ENCODE data around the gene RSF1.

The RSF1 gene

DNA sequence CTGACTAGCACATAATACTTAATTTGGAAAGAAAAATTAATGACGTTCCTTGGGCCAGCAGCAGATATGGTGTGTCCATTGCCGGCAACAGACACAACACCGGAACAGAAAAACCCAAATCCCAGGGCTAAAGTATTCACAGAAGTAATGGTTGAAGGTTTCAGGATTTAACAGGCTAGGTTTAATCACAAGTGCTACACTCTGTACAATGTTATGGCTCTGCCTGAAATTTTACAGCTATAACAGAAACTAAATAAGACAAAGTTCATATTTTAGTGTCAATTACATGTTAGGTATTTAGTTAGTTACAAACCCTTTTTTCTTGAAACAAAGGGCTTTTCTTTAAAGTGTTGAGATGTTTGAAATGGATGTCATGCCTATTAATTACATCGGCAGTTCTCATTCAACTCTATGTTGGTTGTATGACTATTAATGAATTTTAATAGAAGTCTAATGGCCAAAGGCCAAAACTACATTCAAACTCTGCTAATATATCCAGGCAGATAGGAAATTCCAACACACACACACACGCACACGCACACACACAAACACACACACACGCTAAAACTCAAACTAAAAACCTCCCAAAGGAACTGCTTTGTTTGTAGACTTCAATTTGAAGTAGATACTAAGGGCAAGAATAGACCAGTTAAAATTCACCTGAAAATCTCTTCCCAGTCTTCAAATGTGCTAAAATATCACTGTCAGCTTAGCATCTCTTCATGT lies 155.1 kb downstream of the RSF1 start:
- Histone ChIP-seq H3K4me3 (ENCODE audit: insufficient read depth, low read depth, low read length) (no peak overlapping the region), H3K36me3 (ENCODE audit: control insufficient read depth, insufficient read depth, low read length) (peaks cover 24% of the 10 kb centered on the region), H3K27ac (ENCODE audit: insufficient read depth, low read depth, low read length, poor library complexity, severe bottlenecking) (no peak overlapping the region), H3K27me3 (ENCODE audit: control insufficient read depth, insufficient read depth, low read length, poor library complexity, severe bottlenecking) (no peaks in the 10 kb centered on the region), H3K9me3 (ENCODE audit: control insufficient read depth, low read length) (no peaks in the 10 kb centered on the region), H3K4me1 (ENCODE audit: control insufficient read depth, insufficient read depth, low read length) (no peaks in the 10 kb centered on the region)
- 93 to 97% methylated on average over 7 of the region's 7 CpGs for WGBS, 2 experiments

DNA sequence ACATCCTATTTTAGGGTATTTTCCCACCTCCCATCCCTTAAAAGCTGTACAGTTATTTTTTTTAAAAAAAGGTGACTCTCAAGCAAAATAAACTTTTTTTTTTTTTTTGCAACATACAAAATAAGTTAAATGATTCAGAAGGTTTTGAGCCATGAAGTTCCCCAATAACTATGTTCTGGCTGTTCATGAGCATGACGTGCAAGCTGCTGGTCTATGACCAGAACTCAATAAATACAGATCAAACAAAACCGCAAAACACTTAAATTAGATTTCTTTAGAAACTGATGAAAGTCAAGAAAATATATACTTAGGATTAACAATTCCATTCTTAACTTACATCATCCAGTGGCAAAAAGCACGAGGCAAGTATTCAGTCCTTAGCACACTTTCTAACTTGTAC lies 158.9 kb downstream of the RSF1 start:
- peaks cover under 1% of the 10 kb centered on the region for H3K36me3 ChIP-seq (ENCODE audit: control insufficient read depth, insufficient read depth, low read length)
- H3K27me3 ChIP-seq (ENCODE audit: control insufficient read depth, insufficient read depth, low read length, poor library complexity, severe bottlenecking), result no peaks in the 10 kb centered on the region
- no peak overlapping the region for H3K27ac ChIP-seq (ENCODE audit: insufficient read depth, low read depth, low read length, poor library complexity, severe bottlenecking)
- H3K9me3 ChIP-seq (ENCODE audit: control insufficient read depth, low read length), result no peaks in the 10 kb centered on the region
- H3K4me3 ChIP-seq (ENCODE audit: insufficient read depth, low read depth, low read length), result no peak overlapping the region
- H3K4me1 ChIP-seq (ENCODE audit: control insufficient read depth, insufficient read depth, low read length), result no peaks in the 10 kb centered on the region
- 95 to 96% methylated on average over 2 to 3 of the region's 3 CpGs for WGBS, 2 experiments

DNA sequence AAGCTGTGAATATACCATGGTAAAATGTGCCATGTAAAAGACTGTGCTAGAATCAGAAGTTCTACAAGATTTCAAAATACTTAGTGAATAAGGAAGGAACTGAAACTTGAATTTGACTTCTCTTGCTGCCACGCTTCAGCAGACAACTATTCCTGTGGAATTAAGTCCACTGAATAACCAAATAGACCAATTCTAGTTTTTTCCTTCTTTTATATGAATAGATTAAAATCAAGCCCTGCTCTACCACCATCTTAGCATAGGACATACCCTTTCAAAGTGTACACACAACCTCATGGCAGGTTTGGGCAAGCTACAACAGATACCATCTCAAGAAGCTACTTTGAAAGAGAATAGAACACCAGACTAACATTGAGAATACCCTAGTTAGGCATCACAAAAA lies 159.6 kb downstream of the RSF1 start:
- Histone ChIP-seq H3K4me3 (ENCODE audit: insufficient read depth, low read depth, low read length) (no peak overlapping the region), H3K27ac (ENCODE audit: insufficient read depth, low read depth, low read length, poor library complexity, severe bottlenecking) (no peak overlapping the region), H3K9me3 (ENCODE audit: control insufficient read depth, low read length) (no peaks in the 10 kb centered on the region), H3K36me3 (ENCODE audit: control insufficient read depth, insufficient read depth, low read length) (no peaks in the 10 kb centered on the region), H3K4me1 (ENCODE audit: control insufficient read depth, insufficient read depth, low read length) (no peaks in the 10 kb centered on the region), H3K27me3 (ENCODE audit: control insufficient read depth, insufficient read depth, low read length, poor library complexity, severe bottlenecking) (no peaks in the 10 kb centered on the region)
- WGBS, 2 experiments, result 100% methylated on average over 1 of the region's 1 CpG

DNA sequence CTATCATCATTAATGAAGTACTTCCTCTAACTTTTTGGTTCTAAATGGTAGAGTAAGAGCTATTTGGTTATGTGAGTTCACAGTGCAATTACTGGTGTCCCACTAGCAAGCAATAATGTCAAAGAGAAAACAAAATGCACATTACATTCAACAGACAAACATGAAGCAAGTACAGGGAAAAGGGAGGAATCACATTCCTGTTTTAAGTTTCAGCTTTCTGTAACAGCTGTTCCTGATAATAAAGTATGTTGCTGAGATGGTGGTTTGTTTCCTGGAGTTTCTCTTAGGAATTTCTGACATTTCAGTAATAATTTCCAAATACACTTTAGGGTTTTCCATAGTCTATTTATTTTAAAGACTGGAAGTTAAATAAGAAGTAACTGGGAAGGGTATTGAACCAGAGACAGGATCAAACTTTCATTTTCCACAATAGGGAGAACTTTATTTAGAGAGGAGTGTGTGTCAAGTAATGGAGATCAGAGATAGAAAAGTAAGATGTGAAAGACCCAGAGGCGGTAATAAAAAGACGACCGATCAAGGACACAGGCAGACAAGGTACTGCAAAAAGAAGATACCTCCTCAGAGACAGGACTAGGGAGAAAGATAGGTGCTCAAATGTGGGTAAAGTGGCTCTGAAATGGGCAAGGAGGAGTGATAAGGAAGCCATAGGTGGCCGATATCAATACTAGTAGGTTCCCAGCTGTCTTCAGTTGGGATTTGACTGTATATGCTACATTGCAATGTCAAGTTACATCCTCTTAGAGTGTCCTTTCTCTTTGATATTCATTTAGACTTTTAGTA lies 162.1 kb downstream of the RSF1 start:
- H3K36me3 ChIP-seq (ENCODE audit: control insufficient read depth, insufficient read depth, low read length), result no peaks in the 10 kb centered on the region
- 93% methylated on average over 4 of the region's 4 CpGs for WGBS, 2 experiments
- no peak overlapping the region for H3K27ac ChIP-seq (ENCODE audit: insufficient read depth, low read depth, low read length, poor library complexity, severe bottlenecking)
- H3K9me3 ChIP-seq (ENCODE audit: control insufficient read depth, low read length), result no peaks in the 10 kb centered on the region
- H3K4me3 ChIP-seq (ENCODE audit: insufficient read depth, low read depth, low read length), result no peak overlapping the region
- H3K27me3 ChIP-seq (ENCODE audit: control insufficient read depth, insufficient read depth, low read length, poor library complexity, severe bottlenecking), result no peaks in the 10 kb centered on the region
- H3K4me1 ChIP-seq (ENCODE audit: control insufficient read depth, insufficient read depth, low read length), result no peaks in the 10 kb centered on the region

DNA sequence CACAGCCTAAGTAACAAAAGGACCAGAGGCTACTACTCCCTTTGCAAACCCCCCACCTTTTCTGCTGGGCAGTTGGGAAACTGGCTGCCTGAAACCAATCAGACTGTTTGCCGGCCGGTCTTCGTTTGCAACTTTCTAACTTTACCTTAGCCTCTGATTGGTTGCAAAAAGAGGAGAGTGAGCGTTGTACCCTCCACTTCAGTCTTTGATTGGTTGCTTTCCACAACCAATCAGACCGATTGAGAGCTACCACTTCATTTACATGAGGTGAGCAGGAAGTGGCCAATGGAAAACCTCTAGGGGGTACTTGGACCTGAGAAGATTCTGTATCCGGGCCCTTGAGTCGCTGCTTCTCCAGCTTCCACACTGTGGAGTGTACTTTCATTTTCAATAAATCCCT lies 164.2 kb downstream of the RSF1 start:
- H3K9me3 ChIP-seq (ENCODE audit: control insufficient read depth, low read length), result no peaks in the 10 kb centered on the region
- no peaks in the 10 kb centered on the region for H3K27me3 ChIP-seq (ENCODE audit: control insufficient read depth, insufficient read depth, low read length, poor library complexity, severe bottlenecking)
- H3K27ac ChIP-seq (ENCODE audit: insufficient read depth, low read depth, low read length, poor library complexity, severe bottlenecking), result no peak overlapping the region
- no peaks in the 10 kb centered on the region for H3K36me3 ChIP-seq (ENCODE audit: control insufficient read depth, insufficient read depth, low read length)
- H3K4me1 ChIP-seq (ENCODE audit: control insufficient read depth, insufficient read depth, low read length), result no peaks in the 10 kb centered on the region
- 89 to 90% methylated on average over 7 of the region's 7 CpGs for WGBS, 2 experiments
- no peak overlapping the region for H3K4me3 ChIP-seq (ENCODE audit: insufficient read depth, low read depth, low read length)

DNA sequence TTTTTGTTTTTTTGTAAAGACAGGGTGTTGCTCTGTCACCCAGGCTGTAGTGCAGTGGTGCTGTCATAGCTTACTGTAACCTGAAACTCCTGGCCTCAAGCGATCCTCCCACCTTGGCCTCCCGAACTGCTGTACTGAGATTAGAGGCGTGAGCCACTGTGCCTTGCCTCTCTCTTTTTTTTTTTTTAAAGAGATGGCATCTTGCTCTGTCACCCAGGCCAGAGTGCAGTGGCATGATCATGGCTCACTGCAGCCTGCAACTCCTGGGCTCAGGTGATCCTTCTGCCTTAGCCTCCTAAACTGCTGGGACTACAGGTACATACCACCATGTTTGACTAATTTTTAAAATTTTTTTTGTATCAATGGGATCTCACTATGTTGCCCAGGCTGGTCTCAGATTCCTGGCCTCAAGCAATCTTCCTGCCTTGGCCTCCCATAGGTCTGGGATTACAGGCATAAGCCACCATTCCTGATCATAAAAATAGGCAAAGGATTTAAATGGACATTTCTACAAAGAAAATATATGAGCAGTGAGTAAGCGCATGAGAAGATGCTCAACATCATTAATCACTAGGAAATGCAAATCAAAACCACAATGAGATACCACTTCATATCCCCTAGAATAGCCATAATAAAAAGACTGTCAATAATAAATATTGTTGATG lies 165.6 kb downstream of the RSF1 start:
- H3K4me1 ChIP-seq (ENCODE audit: control insufficient read depth, insufficient read depth, low read length), result no peaks in the 10 kb centered on the region
- H3K4me3 ChIP-seq (ENCODE audit: insufficient read depth, low read depth, low read length), result no peak overlapping the region
- H3K36me3 ChIP-seq (ENCODE audit: control insufficient read depth, insufficient read depth, low read length), result no peaks in the 10 kb centered on the region
- no peaks in the 10 kb centered on the region for H3K27me3 ChIP-seq (ENCODE audit: control insufficient read depth, insufficient read depth, low read length, poor library complexity, severe bottlenecking)
- no peak overlapping the region for H3K27ac ChIP-seq (ENCODE audit: insufficient read depth, low read depth, low read length, poor library complexity, severe bottlenecking)
- H3K9me3 ChIP-seq (ENCODE audit: control insufficient read depth, low read length), result no peaks in the 10 kb centered on the region
- WGBS, 2 experiments, result 77 to 84% methylated on average over 3 to 4 of the region's 4 CpGs

DNA sequence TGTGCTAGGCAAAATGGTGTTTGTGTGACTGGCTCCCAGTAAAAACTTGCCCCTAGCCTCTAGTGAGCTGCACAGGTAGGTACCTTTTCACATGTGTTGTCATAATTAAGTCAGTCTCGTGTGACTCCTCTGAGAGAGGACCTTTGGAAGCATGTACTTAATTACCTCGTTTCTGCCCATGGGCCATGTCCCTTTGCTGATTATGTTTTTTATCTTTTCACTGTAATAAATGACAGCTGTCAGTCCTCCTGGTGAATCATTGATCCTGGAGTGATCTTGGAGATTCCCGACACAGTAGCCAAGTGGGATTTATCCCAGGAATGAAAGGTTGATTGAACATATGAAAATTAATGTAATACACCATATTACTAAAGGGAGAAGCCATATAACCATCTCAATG lies 170.4 kb downstream of the RSF1 start:
- WGBS, 2 experiments, result 76 to 93% methylated on average over 3 of the region's 3 CpGs
- Histone ChIP-seq H3K27me3 (ENCODE audit: control insufficient read depth, insufficient read depth, low read length, poor library complexity, severe bottlenecking) (no peaks in the 10 kb centered on the region), H3K4me1 (ENCODE audit: control insufficient read depth, insufficient read depth, low read length) (no peaks in the 10 kb centered on the region), H3K36me3 (ENCODE audit: control insufficient read depth, insufficient read depth, low read length) (no peaks in the 10 kb centered on the region), H3K9me3 (ENCODE audit: control insufficient read depth, low read length) (no peaks in the 10 kb centered on the region), H3K27ac (ENCODE audit: insufficient read depth, low read depth, low read length, poor library complexity, severe bottlenecking) (no peak overlapping the region), H3K4me3 (ENCODE audit: insufficient read depth, low read depth, low read length) (no peak overlapping the region)

DNA sequence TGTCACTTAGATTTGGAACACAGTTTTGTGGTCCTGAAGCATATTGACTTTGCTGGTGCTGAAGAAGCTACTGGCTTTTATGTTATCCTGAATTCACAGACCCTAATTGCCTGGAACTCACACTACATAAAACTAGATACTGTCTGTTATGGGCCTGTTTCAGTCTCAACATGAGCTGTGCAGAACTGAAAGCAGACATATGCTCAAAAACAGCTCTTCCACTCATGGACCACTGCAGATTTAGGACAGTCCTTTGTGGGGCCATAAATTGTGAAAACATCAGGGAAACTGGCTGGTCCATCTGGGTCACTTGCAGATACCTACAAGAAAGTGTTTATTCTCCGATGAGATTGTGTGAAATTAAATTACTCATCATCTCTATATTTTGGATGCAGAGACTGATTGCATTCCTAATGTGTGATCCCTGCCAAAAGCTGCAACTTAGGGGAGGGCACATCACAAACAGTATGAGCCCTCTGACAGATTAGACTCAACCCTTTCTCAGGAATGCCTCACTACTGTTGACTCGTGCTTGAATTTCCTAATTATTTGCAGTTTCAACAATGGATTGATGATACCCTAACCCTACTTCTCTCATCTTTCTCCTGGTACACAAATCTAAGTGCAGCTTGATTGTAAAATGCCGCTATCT lies 172.7 kb downstream of the RSF1 start:
- Histone ChIP-seq H3K27me3 (ENCODE audit: control insufficient read depth, insufficient read depth, low read length, poor library complexity, severe bottlenecking) (no peaks in the 10 kb centered on the region), H3K4me1 (ENCODE audit: control insufficient read depth, insufficient read depth, low read length) (no peaks in the 10 kb centered on the region), H3K9me3 (ENCODE audit: control insufficient read depth, low read length) (no peaks in the 10 kb centered on the region), H3K27ac (ENCODE audit: insufficient read depth, low read depth, low read length, poor library complexity, severe bottlenecking) (no peak overlapping the region), H3K4me3 (ENCODE audit: insufficient read depth, low read depth, low read length) (no peak overlapping the region), H3K36me3 (ENCODE audit: control insufficient read depth, insufficient read depth, low read length) (no peaks in the 10 kb centered on the region)
- 88 to 96% methylated on average over 2 to 3 of the region's 3 CpGs for WGBS, 2 experiments

DNA sequence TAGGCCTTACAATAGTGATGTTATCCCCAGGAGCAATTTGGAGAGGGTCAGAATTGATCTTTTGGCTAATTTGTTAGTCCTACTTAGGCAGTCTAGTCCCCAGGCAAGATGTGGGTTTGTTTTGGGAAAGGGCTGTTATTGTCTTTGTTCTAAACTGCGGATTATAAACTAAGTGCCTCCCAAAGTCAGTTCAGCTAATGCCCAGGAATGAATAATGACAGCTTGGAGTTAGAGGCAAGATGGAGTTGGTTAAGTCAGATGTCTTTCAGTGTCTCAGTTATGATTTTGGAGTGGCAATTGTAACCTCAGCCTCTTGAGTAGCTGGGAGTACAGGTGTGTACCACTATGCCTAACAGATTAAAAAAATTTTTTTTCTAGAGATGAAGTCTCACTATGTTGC lies 175.6 kb downstream of the RSF1 start:
- Histone ChIP-seq H3K4me1 (ENCODE audit: control insufficient read depth, insufficient read depth, low read length) (no peaks in the 10 kb centered on the region), H3K4me3 (ENCODE audit: insufficient read depth, low read depth, low read length) (no peak overlapping the region), H3K9me3 (ENCODE audit: control insufficient read depth, low read length) (no peaks in the 10 kb centered on the region), H3K27ac (ENCODE audit: insufficient read depth, low read depth, low read length, poor library complexity, severe bottlenecking) (no peak overlapping the region), H3K27me3 (ENCODE audit: control insufficient read depth, insufficient read depth, low read length, poor library complexity, severe bottlenecking) (no peaks in the 10 kb centered on the region), H3K36me3 (ENCODE audit: control insufficient read depth, insufficient read depth, low read length) (no peaks in the 10 kb centered on the region)
- 93 to 100% methylated on average over 1 of the region's 1 CpG for WGBS, 2 experiments

DNA sequence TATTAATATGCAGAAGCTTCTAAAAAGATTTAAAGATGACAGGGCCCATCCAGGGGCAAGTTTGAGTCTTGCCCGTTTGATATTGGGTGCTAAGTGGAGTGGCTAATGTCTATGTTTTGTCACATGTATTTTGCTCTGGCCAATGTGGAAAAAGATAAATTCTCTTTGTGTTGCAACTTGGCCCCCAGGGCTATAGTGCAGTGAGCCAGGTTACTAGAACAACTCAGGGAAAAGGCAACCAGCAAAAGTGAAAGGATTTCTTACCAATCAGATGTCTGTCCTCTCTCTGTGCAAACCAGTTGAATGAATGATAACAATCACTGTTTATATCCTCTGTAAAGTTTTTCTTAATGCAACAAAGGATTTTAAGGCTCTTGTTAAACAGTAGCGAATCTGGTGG lies 178.3 kb downstream of the RSF1 start:
- Histone ChIP-seq H3K9me3 (ENCODE audit: control insufficient read depth, low read length) (no peaks in the 10 kb centered on the region), H3K27me3 (ENCODE audit: control insufficient read depth, insufficient read depth, low read length, poor library complexity, severe bottlenecking) (no peaks in the 10 kb centered on the region), H3K4me3 (ENCODE audit: insufficient read depth, low read depth, low read length) (no peak overlapping the region), H3K4me1 (ENCODE audit: control insufficient read depth, insufficient read depth, low read length) (no peaks in the 10 kb centered on the region), H3K36me3 (ENCODE audit: control insufficient read depth, insufficient read depth, low read length) (no peaks in the 10 kb centered on the region), H3K27ac (ENCODE audit: insufficient read depth, low read depth, low read length, poor library complexity, severe bottlenecking) (no peak overlapping the region)
- 91 to 94% methylated on average over 2 of the region's 2 CpGs for WGBS, 2 experiments

Measured in ectodermal cell (in vitro differentiated cells).